HepG2 (cell line): Measurements from ENCODE around the gene CYBRD1.

ENCODE experiments used
- CBX1 ChIP-seq: IDR thresholded peaks from one replicate; pipeline ENCODE4 v1.6.1; 2016; ENCODE audit warnings: antibody characterized with exemption, low read depth
- CEBPB ChIP-seq: IDR thresholded peaks from 2 replicates; pipeline ENCODE4 v1.6.1; 2011; ENCODE audit warnings: low read depth, low read length, improper control_type of control experiment, borderline replicate concordance
- CTCF ChIP-seq: sonication (generic); formaldehyde crosslinking; IDR thresholded peaks from 2 replicates; pipeline ENCODE4 v1.5.0; 2020; ENCODE audit warnings: mild to moderate bottlenecking, missing genetic modification reagents, moderate library complexity
- POLR2A ChIP-seq, 2 experiments: IDR thresholded peaks; 2 replicates each; pipeline ENCODE4 v1.6.1; 2011; ENCODE audit warnings: low read depth in 2 of 2, low read length in 2 of 2, mild to moderate bottlenecking in 1 of 2, moderate library complexity in 1 of 2; ENCODE audit not compliant: insufficient read depth in 1 of 2
- PRPF4 ChIP-seq: fragments of 200-400 bp; formaldehyde crosslinking; IDR thresholded peaks from 2 replicates; pipeline ENCODE4 v1.6.1; 2016; ENCODE audit warnings: low read length, low read depth; ENCODE audit not compliant: poor library complexity, severe bottlenecking
- ZC3H4 ChIP-seq: sonication (generic); formaldehyde crosslinking; IDR thresholded peaks from 2 replicates; pipeline ENCODE4 v1.4.0; 2020; ENCODE audit warnings: missing genetic modification reagents, borderline replicate concordance
- ZIK1 ChIP-seq: sonication (generic); formaldehyde crosslinking; IDR thresholded peaks from 2 replicates; pipeline ENCODE4 v1.5.0; 2020; ENCODE audit warnings: mild to moderate bottlenecking, low read depth, missing genetic modification reagents, borderline replicate concordance
- TF ChIP-seq, protein P1 (sequence below): IDR thresholded peaks from 2 replicates; pipeline ENCODE4 v1.6.1; 2012; ENCODE audit warnings: inconsistent platforms

- TF ChIP-seq, protein P1, sequence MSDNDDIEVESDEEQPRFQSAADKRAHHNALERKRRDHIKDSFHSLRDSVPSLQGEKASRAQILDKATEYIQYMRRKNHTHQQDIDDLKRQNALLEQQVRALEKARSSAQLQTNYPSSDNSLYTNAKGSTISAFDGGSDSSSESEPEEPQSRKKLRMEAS = no peak
- TF ChIP-seq CTCF (no peak), CBX1 (no peak), PRPF4 (no peak), ZIK1 (no peak), POLR2A (IDR thresholded peaks at IDR 0.05; ENCODE audit: insufficient read depth in 1 of 2, low read depth in 2 of 2, low read length in 2 of 2) (no peak), ZC3H4 (CRISPR knock-in tag) (no peak), CEBPB (no peak)
These were observed 41.4 kb upstream of the CYBRD1 start for GRCh38 chr2:171480908-171481307.
